Coronary artery (tissue), 2 donors: Measurements from ENCODE around the gene SART1.

Experiments
- DNase-seq: peaks from one replicate; pipeline ENCODE4 v3.0.0-alpha.2; 2017; ENCODE audit warnings: low spot score
- H3K27ac ChIP-seq, 2 donors: fragments of 200-600 bp; sonication (generic); one replicate each; pipeline ENCODE4 v1.5.1; 2016 to 2019
- H3K4me3 ChIP-seq: fragments of 200-600 bp; sonication (generic); 2 replicates; pipeline ENCODE4 v1.5.1; 2016; ENCODE audit warnings: mild to moderate bottlenecking, moderate library complexity
- TF ChIP-seq, protein P1 (sequence below): fragments of 200-600 bp; sonication (generic); IDR thresholded peaks from one replicate; pipeline ENCODE4 v1.5.1; 2019; ENCODE audit warnings: antibody characterized with exemption

Gene SART1

GRCh38 chr11:65921876-65922275 is 39.7 kb upstream of the SART1 start:
- TF ChIP-seq, protein P1, sequence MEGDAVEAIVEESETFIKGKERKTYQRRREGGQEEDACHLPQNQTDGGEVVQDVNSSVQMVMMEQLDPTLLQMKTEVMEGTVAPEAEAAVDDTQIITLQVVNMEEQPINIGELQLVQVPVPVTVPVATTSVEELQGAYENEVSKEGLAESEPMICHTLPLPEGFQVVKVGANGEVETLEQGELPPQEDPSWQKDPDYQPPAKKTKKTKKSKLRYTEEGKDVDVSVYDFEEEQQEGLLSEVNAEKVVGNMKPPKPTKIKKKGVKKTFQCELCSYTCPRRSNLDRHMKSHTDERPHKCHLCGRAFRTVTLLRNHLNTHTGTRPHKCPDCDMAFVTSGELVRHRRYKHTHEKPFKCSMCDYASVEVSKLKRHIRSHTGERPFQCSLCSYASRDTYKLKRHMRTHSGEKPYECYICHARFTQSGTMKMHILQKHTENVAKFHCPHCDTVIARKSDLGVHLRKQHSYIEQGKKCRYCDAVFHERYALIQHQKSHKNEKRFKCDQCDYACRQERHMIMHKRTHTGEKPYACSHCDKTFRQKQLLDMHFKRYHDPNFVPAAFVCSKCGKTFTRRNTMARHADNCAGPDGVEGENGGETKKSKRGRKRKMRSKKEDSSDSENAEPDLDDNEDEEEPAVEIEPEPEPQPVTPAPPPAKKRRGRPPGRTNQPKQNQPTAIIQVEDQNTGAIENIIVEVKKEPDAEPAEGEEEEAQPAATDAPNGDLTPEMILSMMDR = no peak
- H3K4me3 ChIP-seq = no peak overlapping the region
- DNase-seq = no peak
- H3K27ac ChIP-seq = no peak overlapping the region

DNA sequence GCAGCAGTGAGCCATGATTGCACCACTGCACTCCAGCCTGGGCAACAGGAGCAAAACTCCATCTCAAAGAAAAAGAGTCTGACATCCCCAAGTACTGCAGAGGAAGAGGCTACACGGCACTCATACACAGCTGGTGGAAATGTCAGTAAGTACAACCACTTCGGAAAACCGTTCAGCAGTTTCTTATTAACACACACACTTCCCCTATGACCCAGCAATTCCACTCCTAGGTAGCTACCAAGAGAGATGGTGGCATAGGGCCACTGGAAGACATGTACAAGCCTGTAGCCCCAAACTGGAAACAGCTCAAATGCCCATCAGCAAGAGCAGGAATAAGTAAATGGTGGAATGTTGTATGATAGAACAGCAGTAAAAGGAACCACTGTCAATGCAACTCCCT is 39.0 kb upstream of the SART1 start:
- no peak overlapping the region for H3K4me3 ChIP-seq
- no peak for DNase-seq
- TF ChIP-seq, protein P1 = no peak
- no peak overlapping the region for H3K27ac ChIP-seq

- H3K4me3 ChIP-seq = no peak overlapping the region
- no peak for DNase-seq
- no peak overlapping the region for H3K27ac ChIP-seq
- TF ChIP-seq, protein P1 = no peak
Measured at GRCh38 chr11:65925397-65925796, 36.1 kb upstream of the SART1 start.

DNA sequence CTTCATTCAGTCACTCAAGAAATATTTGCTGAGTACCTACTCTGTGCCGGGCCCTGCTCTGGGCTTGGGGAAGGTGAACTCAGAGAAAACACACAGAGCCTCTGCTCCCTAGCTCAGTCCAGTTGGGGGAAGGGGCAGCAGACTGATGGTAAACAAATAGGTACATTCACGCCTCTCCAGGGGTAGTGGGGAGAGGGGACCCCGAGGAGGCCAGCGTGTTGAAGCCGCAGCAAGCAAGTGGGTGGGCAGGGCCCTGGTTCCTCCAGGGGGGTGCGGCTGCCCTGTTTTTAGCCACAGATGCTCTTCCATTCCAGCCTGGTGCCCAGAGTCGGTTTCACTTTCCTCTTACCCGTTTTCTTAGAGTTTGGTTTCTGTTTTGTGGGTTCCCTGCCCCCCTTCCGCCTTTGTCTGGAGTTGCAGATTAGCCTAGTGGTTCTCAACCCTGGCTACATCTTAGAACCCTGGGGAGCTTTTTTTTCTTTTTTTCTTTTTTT is 33.6 kb upstream of the SART1 start:
- TF ChIP-seq, protein P1 = no peak
- no peak for DNase-seq
- Histone ChIP-seq H3K4me3 (no peak overlapping the region), H3K27ac (peak overlapping the region in 1 of 2 donors; percentile 43)

DNA sequence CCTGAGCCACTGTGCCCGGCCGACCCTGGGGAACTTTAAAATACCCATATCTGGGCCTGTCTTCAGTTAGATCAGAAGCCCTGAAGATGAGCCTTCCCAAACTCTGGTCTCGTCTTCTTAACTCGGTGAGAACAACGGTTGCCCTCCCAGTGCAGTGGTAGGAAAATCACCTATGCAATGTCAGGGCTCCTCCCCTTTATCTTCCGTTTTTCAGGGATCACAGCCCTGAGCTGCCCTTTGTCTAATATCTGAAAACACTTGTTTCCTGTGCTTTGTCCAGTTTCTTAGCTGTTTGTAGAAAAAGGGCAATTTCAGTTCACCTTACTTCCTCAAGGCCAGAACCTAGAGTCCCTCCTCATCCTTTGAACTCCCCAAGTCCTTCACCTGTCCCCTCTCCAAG is 32.9 kb upstream of the SART1 start:
- TF ChIP-seq, protein P1 = no peak
- H3K27ac ChIP-seq = no peak overlapping the region
- no peak overlapping the region for H3K4me3 ChIP-seq
- no peak for DNase-seq

GRCh38 chr11:65931773-65932557 is 29.6 kb upstream of the SART1 start:
- TF ChIP-seq, protein P1 = no peak
- H3K27ac ChIP-seq = no peak overlapping the region
- H3K4me3 ChIP-seq = no peak overlapping the region
- no peak for DNase-seq

- no peak overlapping the region for H3K4me3 ChIP-seq
- DNase-seq = no peak
- no peak overlapping the region for H3K27ac ChIP-seq
- TF ChIP-seq, protein P1 = no peak
Measured at GRCh38 chr11:65932558-65932919, 29.0 kb upstream of the SART1 start.
